Measurements from ENCODE around the gene CUL9. TPM values are rescaled to one million over a fixed set of nuclear protein-coding genes. Genes with fewer than 3 reads are reported as not detected.
"Not testable (repeated sequence)": the region's sequence is repeated elsewhere in the genome, so short reads cannot be mapped to it uniquely, and the experiment has no call there.

Gene CUL9
- total RNA-seq (2014; rRNA removed) (30.4 and 43.8 TPM in 2 replicates), Bru-seq, nascent RNA (percentile 70 among the genes with signal in this experiment), BruChase-seq, experiment 1, labeled RNA remaining after a 6-hour chase (percentile 84 among the genes with signal in this experiment), BruChase-seq, experiment 2, labeled RNA remaining after a 2-hour chase (percentile 77 among the genes with signal in this experiment)
- long read RNA-seq, partial matches to known transcripts = 29 of 49 reads
- long read RNA-seq, other reads (novel, unspliced or antisense) = 20 of 49 reads

- ChIA-PET POLR2A (ENCODE audit: unreplicated experiment) (interaction anchor here (0.5 to 0.6 kb wide), 3 partner anchors 31 to 168 kb away, joined by 3 read pairs; partner anchors contain the start of gene KLHDC3), CTCF (no interaction called here)
- H3K4me3 ChIP-seq (ENCODE audit: low read length) = peak within 1 kb of the TSS; percentile 79
- ATAC-seq = peak; percentile 98
- H3K9me3 ChIP-seq (ENCODE audit: low read length) = no peaks in the 10 kb centered on the region
- peak within 1 kb of the TSS; percentile 22; the same call in 1 of the 2 replicates for H3K27ac ChIP-seq (ENCODE audit: low read length)
- peak within 1 kb of the TSS; percentile 93 for H3K4me2 ChIP-seq (ENCODE audit: low read length)
- H3K27me3 ChIP-seq (ENCODE audit: low read length) = no peaks in the 10 kb centered on the region
- no peaks in the 10 kb centered on the region for H3K9me2 ChIP-seq (replicated peaks; ENCODE audit: low read length)
- no peaks in the 10 kb centered on the region for H3F3A ChIP-seq (ENCODE audit: low read length, unreplicated experiment)
- H2AFZ ChIP-seq (ENCODE audit: low read length) = peak within 1 kb of the TSS; percentile 83
- peaks cover 13% of the 10 kb centered on the region for H3K4me1 ChIP-seq (ENCODE audit: insufficient read depth, low read length)
- peak; percentile 75 for DNase-seq
- H3K9ac ChIP-seq (ENCODE audit: low read length) = peak within 1 kb of the TSS; percentile 79
- H3K36me3 ChIP-seq (ENCODE audit: low read depth, low read length) = peaks cover 11% of the 10 kb centered on the region; the same call in 1 of the 2 replicates
- H3K79me2 ChIP-seq (ENCODE audit: low read length) = no peaks in the 10 kb centered on the region
- BruUV-seq (replicated peaks) = no TSS peak
- intact Hi-C loops (cut with micrococcal nuclease) = no loop called here
- no peaks in the 10 kb centered on the region for H4K20me1 ChIP-seq (ENCODE audit: low read length)
- TF ChIP-seq CTCF (conservative IDR thresholded peaks at IDR 0.05; ENCODE audit: low read depth, low read length) (no peak), EZH2 (IDR thresholded peaks at IDR 0.05; ENCODE audit: low read length, unreplicated experiment) (no peak), EZH2phosphoT487 (IDR thresholded peaks at IDR 0.05; ENCODE audit: borderline replicate concordance, low read length) (no peak)
Observed at GRCh38 chr6:43181942-43182860, at the start of gene CUL9. CUL9 (plus strand) TSS chr6:43182196; CDS start chr6:43184311, 2,115 bp downstream.

DNA sequence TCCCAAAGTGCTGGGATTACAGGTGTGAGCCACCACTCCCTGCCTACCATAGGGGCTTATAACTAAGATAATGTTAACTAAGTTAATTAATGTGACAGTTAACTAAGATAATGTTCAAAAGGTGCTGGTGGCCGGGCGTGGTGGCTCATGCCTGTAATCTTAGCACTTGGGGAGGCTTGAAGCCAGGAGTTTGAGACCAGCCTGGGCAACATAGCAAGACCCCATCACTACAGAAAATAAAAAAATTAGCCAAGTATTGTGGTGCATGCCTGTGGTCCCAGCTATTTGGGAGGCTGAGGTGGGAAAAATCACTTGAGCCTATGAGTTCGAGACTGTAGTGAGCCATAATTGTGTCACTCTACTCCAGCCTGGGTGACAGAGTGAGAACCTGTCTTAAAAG, 43.7 kb upstream of the CUL9 start:
- no peaks in the 10 kb centered on the region for H3K79me2 ChIP-seq (ENCODE audit: low read length)
- no peaks in the 10 kb centered on the region for H3K9me2 ChIP-seq (replicated peaks; ENCODE audit: low read length)
- ChIA-PET POLR2A (ENCODE audit: unreplicated experiment) (no interaction called here), CTCF (no interaction called here)
- DNase-seq (no peak), ATAC-seq (no peak)
- H3K9ac ChIP-seq (ENCODE audit: low read length) = no peak overlapping the region
- no peak overlapping the region for H2AFZ ChIP-seq (ENCODE audit: low read length)
- no peaks in the 10 kb centered on the region for H3K27me3 ChIP-seq (ENCODE audit: low read length)
- H3K9me3 ChIP-seq (ENCODE audit: low read length) = no peaks in the 10 kb centered on the region
- no peaks in the 10 kb centered on the region for H3F3A ChIP-seq (ENCODE audit: low read length, unreplicated experiment)
- intact Hi-C loops (cut with micrococcal nuclease) = no loop called here
- no peak overlapping the region for H3K4me3 ChIP-seq (ENCODE audit: low read length)
- no peak overlapping the region for H3K27ac ChIP-seq (ENCODE audit: low read length)
- H3K4me2 ChIP-seq (ENCODE audit: low read length) = no peak overlapping the region
- H4K20me1 ChIP-seq (ENCODE audit: low read length) = no peaks in the 10 kb centered on the region
- no TSS peak for BruUV-seq (replicated peaks)
- TF ChIP-seq EZH2phosphoT487 (IDR thresholded peaks at IDR 0.05; ENCODE audit: borderline replicate concordance, low read length) = no peak
- H3K4me1 ChIP-seq (ENCODE audit: insufficient read depth, low read length) = peaks cover 2% of the 10 kb centered on the region; the same call in 1 of the 2 replicates
- H3K36me3 ChIP-seq (ENCODE audit: low read depth, low read length) = no peaks in the 10 kb centered on the region

DNA sequence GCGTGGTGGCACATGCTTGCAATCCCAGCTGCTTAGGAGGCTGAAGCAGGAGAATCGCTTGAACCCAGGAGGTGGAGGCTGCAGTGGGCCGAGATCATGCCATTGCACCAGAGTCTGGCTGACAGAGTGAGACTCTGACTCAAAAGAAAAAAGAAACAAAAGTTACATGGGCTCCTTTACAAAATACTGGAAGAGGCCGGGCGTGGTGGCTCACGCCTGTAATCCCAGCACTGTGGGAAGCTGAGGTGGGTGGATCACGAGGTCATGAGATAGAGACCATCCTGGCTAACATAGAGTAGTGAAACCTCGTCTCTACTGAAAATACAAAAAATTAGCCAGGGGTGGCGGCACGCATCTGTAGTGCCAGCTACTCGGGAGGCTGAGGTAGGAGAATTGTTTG, 42.0 kb upstream of the CUL9 start:
- POLR2A ChIA-PET (ENCODE audit: unreplicated experiment); H3K27me3 ChIP-seq (ENCODE audit: low read length); H3K36me3 ChIP-seq (ENCODE audit: low read depth, low read length); DNase-seq; ATAC-seq; H4K20me1 ChIP-seq (ENCODE audit: low read length); H2AFZ ChIP-seq (ENCODE audit: low read length); CTCF ChIA-PET; H3K79me2 ChIP-seq (ENCODE audit: low read length); H3K9me2 ChIP-seq (replicated peaks; ENCODE audit: low read length); H3K9me3 ChIP-seq (ENCODE audit: low read length); H3K27ac ChIP-seq (ENCODE audit: low read length); H3F3A ChIP-seq (ENCODE audit: low read length, unreplicated experiment); H3K4me2 ChIP-seq (ENCODE audit: low read length); BruUV-seq (replicated peaks); H3K9ac ChIP-seq (ENCODE audit: low read length); H3K4me3 ChIP-seq (ENCODE audit: low read length): not testable (repeated sequence)
- intact Hi-C loops (cut with micrococcal nuclease) = loop anchor here (5.0 kb wide), 1 partner anchor 133 kb away; no protein-coding TSS in a partner anchor
- peaks cover 18% of the 10 kb centered on the region for H3K4me1 ChIP-seq (ENCODE audit: insufficient read depth, low read length)
